GM18499 (cell line): ENCODE data around the gene NBEA.

Source experiments
- ATAC-seq: cut with Tn5 transposase; IDR thresholded peaks from one replicate; pipeline ENCODE4 v1.9.1; 2021; ENCODE audit warnings: moderate number of reproducible peaks; ENCODE audit not compliant: insufficient read depth, unreplicated experiment

NBEA gene

GRCh38 chr13:35470671-35471661 is 528.9 kb downstream of the NBEA start:
- ATAC-seq, result no peak

GRCh38 chr13:35471706-35472322 is 529.7 kb downstream of the NBEA start:
- no peak for ATAC-seq

GRCh38 chr13:35472323-35472881 is 530.3 kb downstream of the NBEA start:
- no peak for ATAC-seq

DNA sequence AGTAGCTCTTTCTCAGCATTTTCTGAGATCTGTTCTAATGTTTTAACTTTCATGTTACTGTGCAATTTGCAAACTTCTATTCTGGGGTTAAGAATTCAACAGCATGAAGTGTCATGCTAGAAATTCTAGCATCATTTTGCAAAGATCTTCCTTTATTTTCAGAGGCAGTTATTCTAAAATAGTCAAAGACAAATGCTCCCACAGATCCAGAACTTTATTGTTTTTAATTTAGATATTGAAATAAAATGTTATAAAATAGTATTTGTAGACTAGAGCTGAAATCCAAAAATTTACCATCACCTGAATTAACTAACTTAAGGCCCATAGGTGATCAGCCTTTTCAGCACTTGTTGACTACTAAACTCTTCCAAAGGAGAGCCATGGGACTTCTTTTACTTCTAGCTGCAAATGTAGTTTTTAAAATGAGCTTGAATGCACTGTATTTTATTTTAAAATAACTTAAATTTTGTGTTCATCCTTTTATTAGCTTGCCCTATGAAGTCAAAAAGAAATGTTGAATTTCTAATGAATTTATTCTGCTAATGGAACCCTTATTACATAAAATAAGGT is 531.2 kb downstream of the NBEA start:
- ATAC-seq, result no peak

DNA sequence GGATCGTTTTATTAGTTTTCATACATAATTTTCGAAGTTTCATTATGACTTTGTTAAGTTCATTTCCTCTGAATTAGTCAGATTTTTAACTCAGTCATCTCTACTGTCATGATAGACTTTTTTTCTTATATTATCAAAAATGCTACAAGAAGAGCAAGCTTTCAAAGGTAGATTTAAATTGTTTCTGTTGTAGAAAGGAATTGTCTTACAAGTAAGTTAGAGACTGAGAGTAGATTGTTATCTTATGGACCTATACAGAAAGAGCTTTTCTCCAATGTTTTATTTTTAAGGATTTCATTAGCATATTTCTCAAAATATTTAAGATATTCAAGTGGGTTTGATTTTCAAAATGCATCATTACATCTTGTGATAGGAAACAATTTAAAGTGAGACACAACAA is 531.7 kb downstream of the NBEA start:
- ATAC-seq, result no peak

GRCh38 chr13:35474496-35475211 is 532.6 kb downstream of the NBEA start:
- no peak for ATAC-seq

DNA sequence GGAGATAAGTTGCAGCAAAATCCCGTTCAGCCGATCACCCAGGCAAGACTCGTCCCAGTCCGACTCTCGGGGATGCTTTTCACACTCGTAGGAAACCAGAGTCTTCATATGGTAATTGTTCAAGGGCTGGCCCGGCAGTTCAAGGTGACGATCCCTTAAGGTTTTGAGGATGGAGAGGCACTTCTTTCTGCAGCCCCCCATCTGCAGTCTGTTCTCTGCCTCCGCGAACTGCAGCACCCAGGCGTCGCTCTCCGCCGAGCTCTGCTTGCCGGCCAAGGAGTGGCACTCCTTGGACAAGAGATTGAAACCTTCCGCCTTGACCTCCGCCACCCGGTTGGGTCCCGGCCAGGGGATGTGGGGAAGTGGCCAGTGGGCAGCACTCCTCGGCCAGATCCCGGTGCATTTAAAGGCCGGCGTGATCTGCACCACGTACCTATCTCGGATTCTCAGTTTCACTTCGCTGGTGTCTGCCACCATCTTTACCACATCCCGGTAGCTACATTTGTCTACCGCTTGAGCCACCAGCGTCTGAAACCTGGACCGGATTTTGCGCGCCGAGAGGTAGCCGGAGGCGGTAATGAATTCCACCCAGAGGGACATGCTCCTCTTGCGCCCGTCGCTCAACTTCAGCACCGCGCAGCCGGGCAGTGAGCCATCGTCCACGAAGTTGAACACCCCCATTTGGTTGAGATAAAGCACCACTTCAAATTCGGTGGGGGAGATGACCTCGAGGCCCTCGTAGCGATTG is 533.3 kb downstream of the NBEA start:
- ATAC-seq, result no peak

DNA sequence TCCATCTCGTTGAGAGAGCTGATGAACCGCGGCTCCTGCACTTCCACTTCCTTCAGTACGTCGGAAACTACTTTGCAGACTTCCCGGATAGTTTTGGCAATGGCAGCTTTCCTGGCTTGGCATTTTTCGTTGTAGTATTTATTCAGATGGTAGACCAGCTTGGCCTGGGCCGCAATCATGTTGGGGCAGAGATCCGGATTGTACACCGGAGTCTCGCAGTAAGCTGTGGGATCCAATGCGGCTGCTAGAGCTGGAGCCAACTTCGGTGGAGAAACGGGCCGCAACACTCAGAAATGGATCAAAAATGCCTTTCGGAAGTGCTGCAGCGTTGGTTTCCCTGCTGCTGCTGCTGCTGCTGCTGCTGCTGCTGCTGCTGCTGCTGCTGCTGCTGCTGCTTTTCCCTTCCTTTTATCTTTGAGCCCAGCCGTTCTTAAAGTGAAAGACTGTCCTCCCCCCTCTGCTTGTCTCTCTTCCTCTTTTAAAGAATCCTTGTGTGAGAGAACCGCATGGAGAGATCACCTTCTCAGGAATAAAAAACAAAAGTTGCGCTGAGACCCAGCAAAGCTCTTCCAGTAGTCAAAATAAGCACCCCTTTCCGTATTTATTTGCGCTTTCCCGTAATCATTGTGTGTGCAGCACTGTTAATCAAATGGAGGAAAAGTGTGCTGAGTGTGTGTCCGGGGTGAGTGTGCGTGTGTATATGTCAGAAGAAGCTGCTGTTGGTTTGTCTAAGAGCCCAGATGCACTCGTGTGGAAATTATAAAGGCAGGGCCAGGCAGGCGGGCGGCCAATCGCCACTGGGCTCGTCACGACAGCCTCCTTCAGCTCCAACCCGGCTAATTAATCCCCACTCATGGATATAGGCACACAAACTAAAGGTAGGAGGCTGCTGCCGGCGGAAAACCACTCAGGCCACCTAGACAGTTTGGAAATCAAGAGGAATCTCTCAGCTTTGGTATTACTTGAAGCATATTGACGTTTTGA is 534.2 kb downstream of the NBEA start, which contains the start of gene MAB21L1:
Gene MAB21L1, minus strand, starts transcription at position 730 of the 984 bp plus-strand sequence. Its CDS starts 551 bp downstream, at position 179.
- no peak for ATAC-seq

GRCh38 chr13:35477386-35477946 is 535.4 kb downstream of the NBEA start:
- no peak for ATAC-seq

- ATAC-seq, result no peak
Observed at GRCh38 chr13:35478271-35479037, 536.4 kb downstream of the NBEA start.

- no peak for ATAC-seq
Observed at GRCh38 chr13:35479038-35479492, 537.0 kb downstream of the NBEA start.

DNA sequence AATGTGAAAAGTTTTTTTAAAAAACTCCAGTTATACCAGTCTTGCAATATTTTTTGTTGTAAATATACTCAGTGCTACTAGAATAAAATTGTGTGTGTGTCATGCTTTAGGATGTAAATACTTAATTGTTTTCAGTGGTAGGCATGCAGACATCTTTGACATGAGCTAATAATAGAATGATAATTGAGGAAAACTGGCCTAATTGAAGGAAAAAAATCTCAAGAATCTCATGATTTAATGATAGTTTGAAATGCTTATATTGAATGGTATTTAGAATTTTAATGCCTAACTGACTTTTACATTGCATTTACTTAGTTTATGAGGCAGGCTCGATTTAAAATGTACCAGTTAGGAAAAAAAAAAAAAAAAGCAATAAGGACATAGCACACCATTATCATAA is 537.6 kb downstream of the NBEA start:
- no peak for ATAC-seq

GRCh38 chr13:35480346-35480745 is 538.3 kb downstream of the NBEA start:
- ATAC-seq, result no peak

DNA sequence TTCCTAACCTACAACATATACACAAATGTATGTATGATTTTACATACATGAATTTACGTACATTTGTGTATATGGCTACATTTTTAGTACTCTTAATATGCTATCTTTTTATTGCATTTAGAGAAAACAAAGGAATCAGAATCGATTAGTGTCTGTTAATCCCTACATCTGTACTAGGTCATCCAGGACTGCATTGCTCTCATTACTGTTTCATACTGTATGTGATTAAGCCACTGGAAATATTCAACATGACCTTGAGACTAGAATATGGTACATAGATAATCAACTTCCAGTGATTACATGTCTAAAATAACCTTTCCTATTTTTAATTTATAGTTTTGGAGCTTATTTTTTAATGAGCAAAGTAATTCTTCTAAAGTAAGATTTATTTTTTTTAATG is 539.7 kb downstream of the NBEA start:
- no peak for ATAC-seq

GRCh38 chr13:35482527-35482926 is 540.5 kb downstream of the NBEA start:
- no peak for ATAC-seq

DNA sequence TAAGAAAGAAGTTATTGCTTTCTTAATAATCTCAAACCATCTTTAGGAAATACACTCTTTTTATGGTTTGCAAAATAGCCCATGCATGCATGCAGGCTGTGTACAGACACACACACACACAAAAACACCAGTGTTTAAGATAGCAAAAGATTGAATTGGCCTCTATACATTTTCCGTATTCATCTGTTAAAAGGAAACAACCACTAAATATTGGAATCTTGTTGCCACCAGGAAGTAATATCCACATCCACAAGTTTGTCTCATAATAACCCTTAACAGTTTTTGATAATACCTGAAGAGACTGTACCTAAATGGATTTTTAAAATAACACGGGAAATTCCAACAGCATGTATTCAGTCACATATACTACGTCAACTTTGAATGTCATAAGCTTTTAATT is 541.7 kb downstream of the NBEA start:
- no peak for ATAC-seq

GRCh38 chr13:35484384-35484783 is 542.3 kb downstream of the NBEA start:
- ATAC-seq, result no peak
